AG10803 (cell line): ENCODE results near the gene PRKCZ.

Source experiments
- DNase-seq: peaks from one replicate; pipeline ENCODE4 v3.0.0; 2010; ENCODE audit warnings: low read depth
- H3K4me3 ChIP-seq: 2 replicates; pipeline ENCODE4 v1.5.1; 2011; ENCODE audit warnings: mild to moderate bottlenecking, low read length, control low read depth
- TF ChIP-seq, protein P1 (sequence below): conservative IDR thresholded peaks from 2 replicates; pipeline ENCODE4 v1.5.1; 2011; ENCODE audit warnings: mild to moderate bottlenecking, low read length, control low read depth, inconsistent platforms

Gene PRKCZ

DNA sequence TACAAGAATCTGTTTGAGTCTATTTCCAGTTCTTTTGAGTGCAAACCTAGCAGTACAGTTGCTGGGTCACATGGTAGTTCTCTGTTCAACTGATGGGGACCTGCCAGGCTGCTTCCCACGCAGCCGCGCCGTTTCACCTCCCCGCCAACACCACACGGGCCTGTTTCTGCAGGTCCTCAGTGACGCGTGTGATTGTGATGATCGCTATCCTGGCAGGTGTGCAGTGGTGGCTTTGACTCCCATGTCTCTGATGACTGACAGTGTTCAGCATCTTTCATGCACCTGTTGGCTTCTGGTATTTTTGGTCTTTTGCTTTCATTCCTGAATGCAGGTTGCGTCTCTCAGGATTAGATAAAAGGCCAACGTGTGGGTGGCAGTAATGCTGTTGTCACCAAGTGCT, 102.7 kb downstream of the PRKCZ start:
- TF ChIP-seq, protein P1, sequence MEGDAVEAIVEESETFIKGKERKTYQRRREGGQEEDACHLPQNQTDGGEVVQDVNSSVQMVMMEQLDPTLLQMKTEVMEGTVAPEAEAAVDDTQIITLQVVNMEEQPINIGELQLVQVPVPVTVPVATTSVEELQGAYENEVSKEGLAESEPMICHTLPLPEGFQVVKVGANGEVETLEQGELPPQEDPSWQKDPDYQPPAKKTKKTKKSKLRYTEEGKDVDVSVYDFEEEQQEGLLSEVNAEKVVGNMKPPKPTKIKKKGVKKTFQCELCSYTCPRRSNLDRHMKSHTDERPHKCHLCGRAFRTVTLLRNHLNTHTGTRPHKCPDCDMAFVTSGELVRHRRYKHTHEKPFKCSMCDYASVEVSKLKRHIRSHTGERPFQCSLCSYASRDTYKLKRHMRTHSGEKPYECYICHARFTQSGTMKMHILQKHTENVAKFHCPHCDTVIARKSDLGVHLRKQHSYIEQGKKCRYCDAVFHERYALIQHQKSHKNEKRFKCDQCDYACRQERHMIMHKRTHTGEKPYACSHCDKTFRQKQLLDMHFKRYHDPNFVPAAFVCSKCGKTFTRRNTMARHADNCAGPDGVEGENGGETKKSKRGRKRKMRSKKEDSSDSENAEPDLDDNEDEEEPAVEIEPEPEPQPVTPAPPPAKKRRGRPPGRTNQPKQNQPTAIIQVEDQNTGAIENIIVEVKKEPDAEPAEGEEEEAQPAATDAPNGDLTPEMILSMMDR: no peak

DNA sequence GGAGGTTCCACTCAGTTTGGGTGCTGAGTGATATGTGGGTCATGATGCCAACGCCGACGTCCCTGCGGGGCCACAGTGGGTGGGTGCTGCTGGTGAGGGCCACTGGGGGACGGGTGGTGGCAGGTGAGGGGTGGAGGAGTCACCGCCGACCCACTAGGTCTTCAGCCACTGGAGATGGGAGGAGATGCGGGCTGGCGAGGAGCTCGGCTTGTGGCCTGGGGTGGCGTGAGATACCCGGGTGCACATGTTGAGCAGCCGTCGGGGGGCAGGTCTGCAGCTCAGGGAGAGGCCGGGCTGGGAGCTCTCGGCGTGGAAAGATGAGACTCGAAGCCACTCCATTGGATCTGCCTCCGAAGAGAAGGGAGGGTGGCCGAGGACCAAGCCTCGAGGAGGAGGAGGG, 103.8 kb downstream of the PRKCZ start:
- no peak for DNase-seq
- no peak overlapping the region for H3K4me3 ChIP-seq
- TF ChIP-seq, protein P1: no peak

More for the DNA sequence above, 102.7 kb downstream of the PRKCZ start:
- no peak for DNase-seq
- no peak overlapping the region for H3K4me3 ChIP-seq

DNA sequence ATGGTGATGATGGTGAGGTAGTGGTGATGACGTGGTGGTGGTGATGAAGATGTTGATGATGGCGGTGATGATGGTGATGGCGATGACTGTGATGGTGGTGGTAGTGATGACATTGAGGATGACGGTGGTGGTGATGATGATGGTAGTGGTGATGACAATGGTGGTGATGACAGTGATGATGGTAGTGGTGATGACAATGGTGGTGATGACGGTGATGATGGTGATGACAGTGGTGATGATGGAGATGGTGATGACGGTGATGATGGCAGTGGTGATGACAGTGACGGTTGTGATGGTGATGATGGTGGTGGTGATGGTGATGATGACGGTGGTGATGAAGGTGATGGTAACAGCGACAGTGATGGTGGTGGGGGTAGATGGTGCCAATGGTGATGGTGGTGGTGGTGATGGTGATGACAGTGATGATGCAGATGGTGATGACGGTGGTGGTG, 105.0 kb downstream of the PRKCZ start:
- DNase-seq: no peak
- H3K4me3 ChIP-seq: no peak overlapping the region
- TF ChIP-seq, protein P1: no peak

DNA sequence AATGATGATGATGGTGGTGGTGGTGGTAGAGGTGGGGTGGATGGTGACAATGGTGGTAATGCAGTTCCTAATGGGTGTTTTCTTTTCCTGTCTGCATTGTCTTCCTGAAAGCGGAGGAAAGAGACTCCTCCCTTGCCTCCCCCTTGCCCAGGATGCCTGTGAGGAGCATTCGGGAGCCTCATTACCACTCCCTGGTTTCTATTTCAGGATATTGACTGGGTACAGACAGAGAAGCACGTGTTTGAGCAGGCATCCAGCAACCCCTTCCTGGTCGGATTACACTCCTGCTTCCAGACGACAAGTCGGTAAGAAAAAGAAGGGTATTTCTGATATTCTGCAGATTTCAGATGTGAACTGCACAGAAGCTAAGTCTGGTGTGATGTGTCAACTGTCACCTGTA, 105.6 kb downstream of the PRKCZ start:
- no peak for DNase-seq
- TF ChIP-seq, protein P1: no peak
- no peak overlapping the region for H3K4me3 ChIP-seq

DNA sequence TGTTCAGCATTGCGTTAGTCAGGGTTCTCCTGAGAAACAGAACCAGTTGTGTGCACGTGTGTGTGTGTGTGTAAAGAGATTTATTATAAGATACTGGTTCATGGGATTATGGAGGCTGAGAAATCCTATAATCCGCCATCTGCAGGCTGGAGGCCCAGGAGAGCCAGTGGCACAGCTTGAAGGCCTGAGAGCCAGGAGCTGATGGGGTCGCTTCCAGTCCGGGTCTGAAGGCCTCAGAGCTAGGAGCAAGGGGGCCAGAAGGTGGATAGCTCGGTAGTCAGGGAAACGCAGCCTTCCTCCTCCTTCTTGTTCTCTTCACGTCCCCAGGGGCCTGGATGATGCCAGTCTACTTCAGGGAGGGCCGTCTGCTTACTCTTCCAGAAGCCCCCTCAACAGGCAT, 106.7 kb downstream of the PRKCZ start:
- TF ChIP-seq, protein P1: no peak
- no peak overlapping the region for H3K4me3 ChIP-seq
- DNase-seq: no peak

DNA sequence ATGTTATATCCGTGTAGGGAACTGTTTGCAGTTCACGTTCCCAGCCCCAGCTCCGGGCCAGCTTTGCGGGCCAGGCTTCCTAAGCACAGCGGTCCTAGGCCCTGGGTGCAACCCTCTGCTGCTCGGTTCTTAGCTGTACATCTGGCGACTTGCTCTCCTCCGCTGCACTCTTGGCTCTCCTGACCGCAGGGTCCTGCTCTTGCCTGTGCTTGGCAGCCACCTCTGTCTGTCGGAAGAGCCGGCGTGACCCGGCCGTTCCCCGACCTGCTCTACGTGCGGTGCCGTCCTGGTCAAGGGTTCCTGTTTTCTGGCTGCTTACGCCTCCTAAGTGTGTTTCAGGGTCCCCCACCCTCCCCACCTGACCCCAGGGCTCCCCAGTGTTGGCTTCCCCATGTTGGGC, 107.6 kb downstream of the PRKCZ start:
- H3K4me3 ChIP-seq: no peak overlapping the region
- TF ChIP-seq, protein P1: no peak
- no peak for DNase-seq

DNA sequence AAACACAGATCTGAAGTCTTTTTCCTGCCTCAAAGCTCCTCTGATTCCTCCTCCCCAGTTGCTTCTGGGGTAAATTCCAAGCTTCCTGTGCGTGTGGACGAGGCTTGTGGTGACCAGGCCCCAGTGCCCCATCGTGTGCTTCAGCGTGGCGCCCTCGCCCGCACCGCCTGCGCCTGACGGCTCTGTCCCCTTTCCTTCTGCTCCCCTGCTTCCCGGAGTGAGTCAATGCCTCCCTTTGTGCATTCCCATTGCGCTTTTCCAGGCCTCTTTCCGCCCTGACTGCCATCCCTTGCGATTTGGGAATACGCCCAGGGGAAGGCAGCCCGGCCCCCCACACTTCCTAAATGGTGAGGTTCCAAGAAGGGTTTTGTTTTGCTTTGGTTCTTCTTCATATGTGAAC, 108.1 kb downstream of the PRKCZ start:
- DNase-seq: no peak
- TF ChIP-seq, protein P1: no peak
- H3K4me3 ChIP-seq: no peak overlapping the region
